Measurements from ENCODE around the gene KMT5B. TPM values are rescaled to one million over a fixed set of nuclear protein-coding genes. Genes with fewer than 3 reads are reported as not detected.

The KMT5B gene
- total and polyA plus RNA-seq, 2 of the 13 experiments (the other 11 are each of a cell fraction or from before 2014, with no cell fraction given), result 17.6 to 23.7 TPM

GRCh38 chr11:68213555-68214172, 568 bp upstream of the KMT5B start (continued):
- peak; percentile 69 for TF ChIP-seq E2F1 (CRISPR knock-in tag; IDR thresholded peaks at IDR 0.05)
- no peak for TF ChIP-seq ZNF282 (IDR thresholded peaks at IDR 0.05; ENCODE audit: partially characterized antibody)
- TF ChIP-seq, protein P1, sequence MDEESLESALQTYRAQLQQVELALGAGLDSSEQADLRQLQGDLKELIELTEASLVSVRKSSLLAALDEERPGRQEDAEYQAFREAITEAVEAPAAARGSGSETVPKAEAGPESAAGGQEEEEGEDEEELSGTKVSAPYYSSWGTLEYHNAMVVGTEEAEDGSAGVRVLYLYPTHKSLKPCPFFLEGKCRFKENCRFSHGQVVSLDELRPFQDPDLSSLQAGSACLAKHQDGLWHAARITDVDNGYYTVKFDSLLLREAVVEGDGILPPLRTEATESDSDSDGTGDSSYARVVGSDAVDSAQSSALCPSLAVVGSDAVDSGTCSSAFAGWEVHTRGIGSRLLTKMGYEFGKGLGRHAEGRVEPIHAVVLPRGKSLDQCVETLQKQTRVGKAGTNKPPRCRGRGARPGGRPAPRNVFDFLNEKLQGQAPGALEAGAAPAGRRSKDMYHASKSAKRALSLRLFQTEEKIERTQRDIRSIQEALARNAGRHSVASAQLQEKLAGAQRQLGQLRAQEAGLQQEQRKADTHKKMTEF (CRISPR knock-in tag; IDR thresholded peaks at IDR 0.05), result peak; percentile 77; the same call in 1 of the 2 replicates
- no peak for TF ChIP-seq ZMAT5 (CRISPR knock-in tag; IDR thresholded peaks at IDR 0.05; ENCODE audit: borderline replicate concordance, low read depth)
- TF ChIP-seq HIC2 (CRISPR knock-in tag; IDR thresholded peaks at IDR 0.05; ENCODE audit: low read depth), result no peak
- TF ChIP-seq KDM3A (CRISPR knock-in tag; IDR thresholded peaks at IDR 0.05; ENCODE audit: low read depth), result peak; percentile 86; the same call in 1 of the 2 replicates
- peak; percentile 7; the same call in 1 of the 2 replicates for TF ChIP-seq NFIC (IDR thresholded peaks at IDR 0.05; ENCODE audit: low read length)
- peak; percentile 97 for TF ChIP-seq U2AF2 (IDR thresholded peaks at IDR 0.05; ENCODE audit: low read depth, low read length)
- peak; percentile 36; the same call in 1 of the 2 replicates for TF ChIP-seq FOXA3 (CRISPR knock-in tag; IDR thresholded peaks at IDR 0.05)
- no peak for TF ChIP-seq HDAC1 (CRISPR knock-in tag; IDR thresholded peaks at IDR 0.05)
- no peak for TF ChIP-seq ZNF274 (CRISPR knock-in tag; IDR thresholded peaks at IDR 0.05)
- no peak for TF ChIP-seq ZNF3 (CRISPR knock-in tag; IDR thresholded peaks at IDR 0.05)
- TF ChIP-seq, protein P2, sequence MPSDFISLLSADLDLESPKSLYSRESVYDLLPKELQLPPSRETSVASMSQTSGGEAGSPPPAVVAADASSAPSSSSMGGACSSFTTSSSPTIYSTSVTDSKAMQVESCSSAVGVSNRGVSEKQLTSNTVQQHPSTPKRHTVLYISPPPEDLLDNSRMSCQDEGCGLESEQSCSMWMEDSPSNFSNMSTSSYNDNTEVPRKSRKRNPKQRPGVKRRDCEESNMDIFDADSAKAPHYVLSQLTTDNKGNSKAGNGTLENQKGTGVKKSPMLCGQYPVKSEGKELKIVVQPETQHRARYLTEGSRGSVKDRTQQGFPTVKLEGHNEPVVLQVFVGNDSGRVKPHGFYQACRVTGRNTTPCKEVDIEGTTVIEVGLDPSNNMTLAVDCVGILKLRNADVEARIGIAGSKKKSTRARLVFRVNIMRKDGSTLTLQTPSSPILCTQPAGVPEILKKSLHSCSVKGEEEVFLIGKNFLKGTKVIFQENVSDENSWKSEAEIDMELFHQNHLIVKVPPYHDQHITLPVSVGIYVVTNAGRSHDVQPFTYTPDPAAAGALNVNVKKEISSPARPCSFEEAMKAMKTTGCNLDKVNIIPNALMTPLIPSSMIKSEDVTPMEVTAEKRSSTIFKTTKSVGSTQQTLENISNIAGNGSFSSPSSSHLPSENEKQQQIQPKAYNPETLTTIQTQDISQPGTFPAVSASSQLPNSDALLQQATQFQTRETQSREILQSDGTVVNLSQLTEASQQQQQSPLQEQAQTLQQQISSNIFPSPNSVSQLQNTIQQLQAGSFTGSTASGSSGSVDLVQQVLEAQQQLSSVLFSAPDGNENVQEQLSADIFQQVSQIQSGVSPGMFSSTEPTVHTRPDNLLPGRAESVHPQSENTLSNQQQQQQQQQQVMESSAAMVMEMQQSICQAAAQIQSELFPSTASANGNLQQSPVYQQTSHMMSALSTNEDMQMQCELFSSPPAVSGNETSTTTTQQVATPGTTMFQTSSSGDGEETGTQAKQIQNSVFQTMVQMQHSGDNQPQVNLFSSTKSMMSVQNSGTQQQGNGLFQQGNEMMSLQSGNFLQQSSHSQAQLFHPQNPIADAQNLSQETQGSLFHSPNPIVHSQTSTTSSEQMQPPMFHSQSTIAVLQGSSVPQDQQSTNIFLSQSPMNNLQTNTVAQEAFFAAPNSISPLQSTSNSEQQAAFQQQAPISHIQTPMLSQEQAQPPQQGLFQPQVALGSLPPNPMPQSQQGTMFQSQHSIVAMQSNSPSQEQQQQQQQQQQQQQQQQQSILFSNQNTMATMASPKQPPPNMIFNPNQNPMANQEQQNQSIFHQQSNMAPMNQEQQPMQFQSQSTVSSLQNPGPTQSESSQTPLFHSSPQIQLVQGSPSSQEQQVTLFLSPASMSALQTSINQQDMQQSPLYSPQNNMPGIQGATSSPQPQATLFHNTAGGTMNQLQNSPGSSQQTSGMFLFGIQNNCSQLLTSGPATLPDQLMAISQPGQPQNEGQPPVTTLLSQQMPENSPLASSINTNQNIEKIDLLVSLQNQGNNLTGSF (CRISPR knock-in tag; IDR thresholded peaks at IDR 0.05), result no peak
- TF ChIP-seq ZNF382 (CRISPR knock-in tag; IDR thresholded peaks at IDR 0.05; ENCODE audit: borderline replicate concordance), result no peak
- TF ChIP-seq GTF2F1 (IDR thresholded peaks at IDR 0.05; ENCODE audit: low read length), result no peak
- peak; percentile 65 for TF ChIP-seq KAT8 (CRISPR knock-in tag; IDR thresholded peaks at IDR 0.05)
- 0 out of 2 replicates have a peak, but pooled peaks have one; percentile 33 for TF ChIP-seq KLF15 (CRISPR knock-in tag; IDR thresholded peaks at IDR 0.05; ENCODE audit: borderline replicate concordance)
- peak; percentile 71 for TF ChIP-seq POLR2AphosphoS5 (IDR thresholded peaks at IDR 0.05; ENCODE audit: low read depth, low read length)

Measured in HepG2 (cell line).